OCI-LY1 (cell line): ENCODE measurements around the gene CEP19.

Source experiments
- H2AFZ ChIP-seq: fragments of 200-600 bp; sonication (generic), shearing (Covaris generic); 2 replicates; pipeline ENCODE4 v1.6.0; 2014; ENCODE audit warnings: antibody characterized with exemption, mild to moderate bottlenecking, low read length
- H3F3A ChIP-seq: fragments of 200-600 bp; sonication (generic), shearing (Covaris generic); 2 replicates; pipeline ENCODE4 v1.6.0; 2014; ENCODE audit warnings: mild to moderate bottlenecking, antibody characterized with exemption, low read length, moderate library complexity; ENCODE audit not compliant: insufficient read depth
- H3K27ac ChIP-seq: fragments of 200-600 bp; sonication (generic); 2 replicates; pipeline ENCODE4 v1.5.1; 2014; ENCODE audit warnings: low read length, mixed run types, mild to moderate bottlenecking, low read depth; ENCODE audit not compliant: poor library complexity, severe bottlenecking
- H3K27me3 ChIP-seq: fragments of 200-600 bp; sonication (generic); 2 replicates; pipeline ENCODE4 v1.6.0; 2014; ENCODE audit warnings: antibody characterized with exemption, mild to moderate bottlenecking, low read length, moderate library complexity; ENCODE audit not compliant: insufficient read depth
- H3K36me3 ChIP-seq: fragments of 200-600 bp; sonication (generic); 2 replicates; pipeline ENCODE4 v1.6.1; 2014; ENCODE audit warnings: mild to moderate bottlenecking, antibody characterized with exemption, low read length, moderate library complexity, mixed read lengths; ENCODE audit not compliant: insufficient read depth
- H3K4me1 ChIP-seq: fragments of 200-600 bp; sonication (generic); 2 replicates; pipeline ENCODE4 v1.5.1; 2014; ENCODE audit warnings: mild to moderate bottlenecking, low read length, moderate library complexity; ENCODE audit not compliant: insufficient read depth, severe bottlenecking
- H3K4me2 ChIP-seq: fragments of 200-600 bp; sonication (generic), shearing (Covaris generic); 2 replicates; pipeline ENCODE4 v1.6.1; 2014; ENCODE audit warnings: low read length
- H3K4me3 ChIP-seq: fragments of 200-600 bp; sonication (generic); 2 replicates; pipeline ENCODE4 v1.5.1; 2014; ENCODE audit warnings: low read length, low read depth, mild to moderate bottlenecking, mixed read lengths; ENCODE audit not compliant: poor library complexity, severe bottlenecking
- H3K79me2 ChIP-seq: fragments of 200-600 bp; shearing (Covaris generic); 2 replicates; pipeline ENCODE4 v1.6.1; 2016; ENCODE audit warnings: mixed run types, low read length, mixed read lengths; ENCODE audit not compliant: insufficient read depth
- H3K9ac ChIP-seq: fragments of 200-600 bp; sonication (generic), shearing (Covaris generic); 2 replicates; pipeline ENCODE4 v1.6.1; 2014; ENCODE audit warnings: mild to moderate bottlenecking, low read length, mixed read lengths
- H3K9me2 ChIP-seq: fragments of 200-600 bp; sonication (generic), shearing (Covaris generic); 2 replicates; pipeline ENCODE4 v1.6.1; 2014; ENCODE audit warnings: low read depth, mild to moderate bottlenecking, low read length, mixed read lengths
- H3K9me3 ChIP-seq: fragments of 200-600 bp; shearing (Covaris generic); 2 replicates; pipeline ENCODE4 v1.6.1; 2014; ENCODE audit warnings: low read length, mixed read lengths
- H4K20me1 ChIP-seq: fragments of 200-600 bp; sonication (generic), shearing (Covaris generic); 2 replicates; pipeline ENCODE4 v1.6.0; 2016; ENCODE audit warnings: mild to moderate bottlenecking, low read length; ENCODE audit not compliant: insufficient read depth
- EZH2 ChIP-seq: fragments of 200-600 bp; sonication (generic), shearing (Covaris generic); IDR thresholded peaks from 2 replicates; pipeline ENCODE4 v1.8.0; 2017; ENCODE audit warnings: borderline replicate concordance, mixed run types, mild to moderate bottlenecking, antibody characterized with exemption, low read length, moderate library complexity, mixed read lengths
- TF ChIP-seq, protein P1 (sequence below): fragments of 200-600 bp; sonication (generic), shearing (Covaris generic); IDR thresholded peaks from 2 replicates; pipeline ENCODE4 v1.5.1; 2017; ENCODE audit warnings: mild to moderate bottlenecking, antibody characterized with exemption, low read length, moderate library complexity, mixed read lengths

Gene CEP19

GRCh38 chr3:196706731-196707130, 5.3 kb downstream of the CEP19 start:
- Histone ChIP-seq H3K4me3 (no peak overlapping the region), H3K36me3 (no peaks in the 10 kb centered on the region), H3F3A (no peaks in the 10 kb centered on the region), H3K9me2 (no peaks in the 10 kb centered on the region), H3K27me3 (no peaks in the 10 kb centered on the region), H3K4me2 (no peak overlapping the region), H3K9ac (no peak overlapping the region), H3K27ac (no peak overlapping the region), H2AFZ (no peak overlapping the region), H3K79me2 (no peaks in the 10 kb centered on the region), H3K9me3 (no peaks in the 10 kb centered on the region), H4K20me1 (no peaks in the 10 kb centered on the region), H3K4me1 (peaks cover 9% of the 10 kb centered on the region)
- TF ChIP-seq, protein P1, sequence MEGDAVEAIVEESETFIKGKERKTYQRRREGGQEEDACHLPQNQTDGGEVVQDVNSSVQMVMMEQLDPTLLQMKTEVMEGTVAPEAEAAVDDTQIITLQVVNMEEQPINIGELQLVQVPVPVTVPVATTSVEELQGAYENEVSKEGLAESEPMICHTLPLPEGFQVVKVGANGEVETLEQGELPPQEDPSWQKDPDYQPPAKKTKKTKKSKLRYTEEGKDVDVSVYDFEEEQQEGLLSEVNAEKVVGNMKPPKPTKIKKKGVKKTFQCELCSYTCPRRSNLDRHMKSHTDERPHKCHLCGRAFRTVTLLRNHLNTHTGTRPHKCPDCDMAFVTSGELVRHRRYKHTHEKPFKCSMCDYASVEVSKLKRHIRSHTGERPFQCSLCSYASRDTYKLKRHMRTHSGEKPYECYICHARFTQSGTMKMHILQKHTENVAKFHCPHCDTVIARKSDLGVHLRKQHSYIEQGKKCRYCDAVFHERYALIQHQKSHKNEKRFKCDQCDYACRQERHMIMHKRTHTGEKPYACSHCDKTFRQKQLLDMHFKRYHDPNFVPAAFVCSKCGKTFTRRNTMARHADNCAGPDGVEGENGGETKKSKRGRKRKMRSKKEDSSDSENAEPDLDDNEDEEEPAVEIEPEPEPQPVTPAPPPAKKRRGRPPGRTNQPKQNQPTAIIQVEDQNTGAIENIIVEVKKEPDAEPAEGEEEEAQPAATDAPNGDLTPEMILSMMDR = no peak
- TF ChIP-seq EZH2 = no peak

- TF ChIP-seq, protein P1 = no peak
- TF ChIP-seq EZH2 = no peak
Measured at GRCh38 chr3:196706327-196706726, 5.7 kb downstream of the CEP19 start.

DNA sequence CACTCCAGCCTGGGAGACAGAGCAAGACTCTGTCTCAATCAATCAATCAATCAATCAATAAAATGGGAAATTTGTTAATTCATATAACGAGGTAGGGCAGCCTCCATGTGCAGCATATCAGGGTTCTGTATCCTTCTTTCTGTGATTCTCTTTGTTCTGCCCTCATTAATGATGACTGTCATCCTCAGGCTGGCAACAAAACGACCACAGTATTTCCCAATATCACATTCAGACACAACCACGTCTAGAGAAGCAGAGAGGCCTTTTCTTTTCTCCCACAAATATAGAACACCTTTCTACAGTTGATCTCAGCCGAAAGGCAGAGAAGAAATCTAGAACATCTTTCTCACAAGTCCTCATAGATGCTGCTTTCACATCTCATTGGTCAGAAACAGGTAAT, 11.2 kb downstream of the CEP19 start:
- Histone ChIP-seq H3K9me3 (no peaks in the 10 kb centered on the region), H3K4me1 (no peaks in the 10 kb centered on the region), H3K36me3 (no peaks in the 10 kb centered on the region), H3K9ac (no peak overlapping the region), H2AFZ (no peak overlapping the region), H3K27me3 (no peaks in the 10 kb centered on the region), H3K9me2 (no peaks in the 10 kb centered on the region), H4K20me1 (no peaks in the 10 kb centered on the region), H3K4me3 (no peak overlapping the region), H3K79me2 (no peaks in the 10 kb centered on the region), H3K27ac (no peak overlapping the region), H3F3A (no peaks in the 10 kb centered on the region), H3K4me2 (no peak overlapping the region)
- TF ChIP-seq, protein P1 = no peak
- TF ChIP-seq EZH2 = no peak

More at GRCh38 chr3:196706327-196706726, 5.7 kb downstream of the CEP19 start:
- Histone ChIP-seq H3K4me1 (peaks cover 5% of the 10 kb centered on the region), H3K4me2 (no peak overlapping the region), H2AFZ (no peak overlapping the region), H3K9me3 (no peaks in the 10 kb centered on the region), H3K36me3 (no peaks in the 10 kb centered on the region), H4K20me1 (no peaks in the 10 kb centered on the region), H3K27ac (no peak overlapping the region), H3F3A (no peaks in the 10 kb centered on the region), H3K79me2 (no peaks in the 10 kb centered on the region), H3K27me3 (no peaks in the 10 kb centered on the region), H3K4me3 (no peak overlapping the region), H3K9me2 (no peaks in the 10 kb centered on the region), H3K9ac (no peak overlapping the region)
